ENCODE data around the gene ZNF44. TPM values are rescaled to one million over a fixed set of nuclear protein-coding genes. Genes with fewer than 3 reads are reported as not detected.

The ZNF44 gene
- total RNA-seq, 1 experiment from 2014 or later, result 8.2 TPM

DNA sequence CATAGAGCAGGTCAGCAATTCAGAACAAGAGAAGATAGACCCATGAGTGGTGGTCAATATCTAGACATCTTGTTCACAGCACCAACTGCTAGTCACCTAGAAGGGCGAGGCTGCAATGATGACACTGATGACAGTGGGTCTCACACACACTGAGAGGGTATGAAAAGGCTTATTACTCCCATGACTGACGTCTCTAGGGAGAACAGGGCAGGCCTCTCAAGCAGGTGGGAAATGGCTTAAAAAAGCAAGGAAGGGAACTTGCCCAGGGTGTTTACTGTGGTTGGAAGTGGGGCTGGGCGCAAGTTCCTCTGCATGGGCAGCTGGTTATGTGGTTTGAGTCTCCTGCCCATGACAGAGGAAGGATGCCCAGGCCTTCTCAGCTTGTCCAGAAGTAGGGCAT, 33.8 kb downstream of the ZNF44 start:
- Histone ChIP-seq H3K9ac (ENCODE audit: low read length) (no peak overlapping the region), H3K27ac (ENCODE audit: low read length) (no peak overlapping the region), H3K36me3 (ENCODE audit: low read depth, low read length) (no peaks in the 10 kb centered on the region), H3K4me1 (ENCODE audit: insufficient read depth, low read length) (no peaks in the 10 kb centered on the region), H3K9me3 (ENCODE audit: low read length) (peaks cover 33% of the 10 kb centered on the region), H3K9me2 (replicated peaks; ENCODE audit: low read length) (no peaks in the 10 kb centered on the region), H3F3A (ENCODE audit: low read length, unreplicated experiment) (no peaks in the 10 kb centered on the region), H3K79me2 (ENCODE audit: low read length) (no peaks in the 10 kb centered on the region), H3K27me3 (ENCODE audit: low read length) (no peaks in the 10 kb centered on the region), H3K4me2 (ENCODE audit: low read length) (no peak overlapping the region), H4K20me1 (ENCODE audit: low read length) (no peaks in the 10 kb centered on the region), H3K4me3 (ENCODE audit: low read length) (no peak overlapping the region), H2AFZ (ENCODE audit: low read length) (no peak overlapping the region)
- ChIA-PET CTCF (no interaction called here), POLR2A (ENCODE audit: unreplicated experiment) (no interaction called here)
- intact Hi-C loops (cut with micrococcal nuclease), result no loop called here
- TF ChIP-seq EZH2 (IDR thresholded peaks at IDR 0.05; ENCODE audit: low read length, unreplicated experiment) (no peak), EZH2phosphoT487 (IDR thresholded peaks at IDR 0.05; ENCODE audit: borderline replicate concordance, low read length) (no peak)
- TF ChIP-seq, protein P1, sequence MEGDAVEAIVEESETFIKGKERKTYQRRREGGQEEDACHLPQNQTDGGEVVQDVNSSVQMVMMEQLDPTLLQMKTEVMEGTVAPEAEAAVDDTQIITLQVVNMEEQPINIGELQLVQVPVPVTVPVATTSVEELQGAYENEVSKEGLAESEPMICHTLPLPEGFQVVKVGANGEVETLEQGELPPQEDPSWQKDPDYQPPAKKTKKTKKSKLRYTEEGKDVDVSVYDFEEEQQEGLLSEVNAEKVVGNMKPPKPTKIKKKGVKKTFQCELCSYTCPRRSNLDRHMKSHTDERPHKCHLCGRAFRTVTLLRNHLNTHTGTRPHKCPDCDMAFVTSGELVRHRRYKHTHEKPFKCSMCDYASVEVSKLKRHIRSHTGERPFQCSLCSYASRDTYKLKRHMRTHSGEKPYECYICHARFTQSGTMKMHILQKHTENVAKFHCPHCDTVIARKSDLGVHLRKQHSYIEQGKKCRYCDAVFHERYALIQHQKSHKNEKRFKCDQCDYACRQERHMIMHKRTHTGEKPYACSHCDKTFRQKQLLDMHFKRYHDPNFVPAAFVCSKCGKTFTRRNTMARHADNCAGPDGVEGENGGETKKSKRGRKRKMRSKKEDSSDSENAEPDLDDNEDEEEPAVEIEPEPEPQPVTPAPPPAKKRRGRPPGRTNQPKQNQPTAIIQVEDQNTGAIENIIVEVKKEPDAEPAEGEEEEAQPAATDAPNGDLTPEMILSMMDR (conservative IDR thresholded peaks at IDR 0.05; ENCODE audit: low read depth, low read length), result no peak
- BruUV-seq (replicated peaks), result no TSS peak
- ATAC-seq (no peak), DNase-seq (no peak)

DNA sequence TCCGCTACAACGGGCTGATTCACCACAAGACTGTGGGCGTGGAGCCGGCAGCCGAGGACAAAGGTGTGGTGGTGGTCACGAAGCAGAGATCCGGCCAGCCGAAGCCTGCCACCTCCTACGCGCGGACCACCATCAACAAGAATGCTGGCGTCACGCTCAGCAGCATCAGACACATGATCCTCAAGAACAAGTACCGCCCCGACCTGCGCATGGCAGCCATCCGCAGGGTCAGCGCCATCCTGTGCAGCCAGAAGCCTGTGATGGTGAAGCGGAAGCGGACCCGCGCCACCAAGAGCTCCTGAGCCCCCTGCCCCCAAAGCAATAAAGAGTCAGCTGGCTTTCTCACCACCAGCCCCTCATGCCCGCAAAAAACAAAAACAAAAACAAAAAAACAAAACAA, 34.4 kb downstream of the ZNF44 start:
- TF ChIP-seq, protein P1 (conservative IDR thresholded peaks at IDR 0.05; ENCODE audit: low read depth, low read length), result no peak
- no peak for TF ChIP-seq EZH2phosphoT487 (IDR thresholded peaks at IDR 0.05; ENCODE audit: borderline replicate concordance, low read length)
- TF ChIP-seq EZH2 (IDR thresholded peaks at IDR 0.05; ENCODE audit: low read length, unreplicated experiment), result no peak
- Histone ChIP-seq H3K27me3 (ENCODE audit: low read length) (no peaks in the 10 kb centered on the region), H3K4me1 (ENCODE audit: insufficient read depth, low read length) (no peaks in the 10 kb centered on the region), H3F3A (ENCODE audit: low read length, unreplicated experiment) (no peaks in the 10 kb centered on the region), H3K4me3 (ENCODE audit: low read length) (no peak overlapping the region), H3K27ac (ENCODE audit: low read length) (no peak overlapping the region), H3K4me2 (ENCODE audit: low read length) (no peak overlapping the region), H4K20me1 (ENCODE audit: low read length) (no peaks in the 10 kb centered on the region), H3K9me2 (replicated peaks; ENCODE audit: low read length) (no peaks in the 10 kb centered on the region), H3K9me3 (ENCODE audit: low read length) (peaks cover 33% of the 10 kb centered on the region), H3K79me2 (ENCODE audit: low read length) (no peaks in the 10 kb centered on the region), H3K9ac (ENCODE audit: low read length) (no peak overlapping the region), H3K36me3 (ENCODE audit: low read depth, low read length) (no peaks in the 10 kb centered on the region), H2AFZ (ENCODE audit: low read length) (no peak overlapping the region)
- BruUV-seq (replicated peaks), result no TSS peak
- CTCF ChIA-PET, result no interaction called here
- DNase-seq, result no peak
- intact Hi-C loops (cut with micrococcal nuclease), result no loop called here
- POLR2A ChIA-PET (ENCODE audit: unreplicated experiment), result no interaction called here
- no peak for ATAC-seq

DNA sequence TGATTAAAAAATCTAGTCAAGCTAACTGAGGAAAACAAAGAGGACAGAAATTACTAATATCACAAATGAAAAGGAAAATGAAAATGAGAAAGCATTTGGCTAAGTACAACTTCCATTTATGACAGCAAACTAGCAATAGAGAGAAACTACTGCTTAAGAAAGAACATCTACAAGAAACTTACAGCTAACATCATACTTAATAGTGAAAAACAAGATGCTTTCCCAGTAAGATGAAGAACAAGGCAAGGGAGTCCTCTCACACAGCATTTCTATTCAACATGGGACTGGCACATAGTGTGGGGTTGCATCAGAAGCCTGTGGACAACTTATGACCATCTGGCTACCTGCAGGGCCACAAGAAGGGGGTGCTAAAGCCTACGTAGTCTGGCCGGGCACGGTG, 39.3 kb downstream of the ZNF44 start:
- no peak for ATAC-seq

More for the DNA sequence above, 39.3 kb downstream of the ZNF44 start:
- Histone ChIP-seq H4K20me1 (ENCODE audit: low read length) (no peaks in the 10 kb centered on the region), H2AFZ (ENCODE audit: low read length) (no peak overlapping the region), H3K9me3 (ENCODE audit: low read length) (peaks cover 28% of the 10 kb centered on the region), H3F3A (ENCODE audit: low read length, unreplicated experiment) (no peaks in the 10 kb centered on the region), H3K9ac (ENCODE audit: low read length) (no peak overlapping the region), H3K4me3 (ENCODE audit: low read length) (no peak overlapping the region), H3K4me1 (ENCODE audit: insufficient read depth, low read length) (no peaks in the 10 kb centered on the region), H3K36me3 (ENCODE audit: low read depth, low read length) (peaks cover under 1% of the 10 kb centered on the region; the same call in 1 of the 2 replicates), H3K9me2 (replicated peaks; ENCODE audit: low read length) (no peaks in the 10 kb centered on the region), H3K27me3 (ENCODE audit: low read length) (no peaks in the 10 kb centered on the region), H3K27ac (ENCODE audit: low read length) (no peak overlapping the region), H3K4me2 (ENCODE audit: low read length) (no peak overlapping the region), H3K79me2 (ENCODE audit: low read length) (no peaks in the 10 kb centered on the region)
- ChIA-PET CTCF (no interaction called here), POLR2A (ENCODE audit: unreplicated experiment) (no interaction called here)
- intact Hi-C loops (cut with micrococcal nuclease), result no loop called here
- DNase-seq, result no peak
- no TSS peak for BruUV-seq (replicated peaks)
- TF ChIP-seq, protein P1 (conservative IDR thresholded peaks at IDR 0.05; ENCODE audit: low read depth, low read length), result no peak
- TF ChIP-seq EZH2phosphoT487 (IDR thresholded peaks at IDR 0.05; ENCODE audit: borderline replicate concordance, low read length) (no peak), EZH2 (IDR thresholded peaks at IDR 0.05; ENCODE audit: low read length, unreplicated experiment) (no peak)
